GM21447 (cell line): ENCODE data around the gene DDX10.
A peak's percentile ranks its signal among the peaks of the same experiment; 100 is the strongest.
"Not testable (repeated sequence)": the region's sequence is repeated elsewhere in the genome, so short reads cannot be mapped to it uniquely, and the experiment has no call there.

Experiments used
- ATAC-seq: cut with Tn5 transposase; IDR thresholded peaks from one replicate; pipeline ENCODE4 v1.9.1; 2021; ENCODE audit not compliant: unreplicated experiment

The DDX10 gene

GRCh38 chr11:108664730-108665525 is at the start of gene DDX10:
TSS of gene DDX10 (plus strand) at chr11:108665069. CDS start at chr11:108665154, 85 bp downstream.
- peak; percentile 67 for ATAC-seq

- ATAC-seq, result no peak
Measured at GRCh38 chr11:108616549-108616948, 48.3 kb upstream of the DDX10 start.

- ATAC-seq, result no peak
Measured at GRCh38 chr11:108617055-108617454, 47.8 kb upstream of the DDX10 start.

GRCh38 chr11:108618529-108618928 is 46.3 kb upstream of the DDX10 start:
- no peak for ATAC-seq

- peak; percentile 90 for ATAC-seq
Measured at GRCh38 chr11:108620958-108621772, 43.7 kb upstream of the DDX10 start.

- no peak for ATAC-seq
Measured at GRCh38 chr11:108622341-108622740, 42.5 kb upstream of the DDX10 start.

GRCh38 chr11:108624196-108624925 is 40.5 kb upstream of the DDX10 start:
- ATAC-seq, result no peak

GRCh38 chr11:108628326-108628725 is 36.5 kb upstream of the DDX10 start:
- no peak for ATAC-seq

GRCh38 chr11:108628812-108629211 is 36.1 kb upstream of the DDX10 start:
- no peak for ATAC-seq

GRCh38 chr11:108629274-108629673 is 35.6 kb upstream of the DDX10 start:
- no peak for ATAC-seq

- ATAC-seq, result no peak
Measured at GRCh38 chr11:108632041-108632704, 32.7 kb upstream of the DDX10 start.

GRCh38 chr11:108635106-108635505 is 29.8 kb upstream of the DDX10 start:
- no peak for ATAC-seq

- no peak for ATAC-seq
Measured at GRCh38 chr11:108636222-108636621, 28.6 kb upstream of the DDX10 start.

GRCh38 chr11:108639146-108639545 is 25.7 kb upstream of the DDX10 start:
- ATAC-seq, result no peak

- not testable (repeated sequence) for ATAC-seq
Measured at GRCh38 chr11:108641752-108642151, 23.1 kb upstream of the DDX10 start.

GRCh38 chr11:108643974-108644373 is 20.9 kb upstream of the DDX10 start:
- no peak for ATAC-seq

- ATAC-seq, result no peak
Measured at GRCh38 chr11:108645970-108646369, 18.9 kb upstream of the DDX10 start.

GRCh38 chr11:108647387-108647700 is 17.5 kb upstream of the DDX10 start:
- ATAC-seq, result no peak

GRCh38 chr11:108647701-108648527 is 17.0 kb upstream of the DDX10 start:
- peak; percentile 63 for ATAC-seq

- ATAC-seq, result no peak
Measured at GRCh38 chr11:108648528-108648885, 16.4 kb upstream of the DDX10 start.
